Right lobe of liver (tissue), 4 donors: Measurements from ENCODE around the gene EIF4E.
"Not testable (repeated sequence)": the region's sequence is repeated elsewhere in the genome, so short reads cannot be mapped to it uniquely, and the experiment has no call there.

ENCODE experiments used
- CTCF ChIP-seq, 4 donors: fragments of 200-600 bp in 3 of 4; fragments of 450-650 bp in 1 of 4; IDR thresholded peaks; one replicate each; pipeline versions ENCODE4 v1.5.1 to v1.8.0; 2016 to 2022; ENCODE audit warnings: antibody characterized with exemption in 4 of 4, mild to moderate bottlenecking in 2 of 4
- POLR2A ChIP-seq: fragments of 450-650 bp; IDR thresholded peaks from one replicate; pipeline ENCODE4 v1.6.1; 2017; ENCODE audit warnings: antibody characterized with exemption, mild to moderate bottlenecking
- donor health status: DM: no; HTN: no; CAD: no.
- donor health status: DM: no; HTN: no; CAD: no.
- donor health status: DM: no; HTN: yes; CAD: no.

GRCh38 chr4:98886382-98886781, 42.6 kb downstream of the EIF4E start:
- TF ChIP-seq CTCF (IDR thresholded peaks at IDR 0.05); POLR2A: not testable (repeated sequence)
